AG09319 (cell line): ENCODE measurements around the gene SLC29A1.

Source experiments
- DNase-seq: peaks from one replicate; pipeline ENCODE4 v3.0.0-alpha.2; 2010; ENCODE audit warnings: low read depth; ENCODE audit errors: extremely low read depth
- TF ChIP-seq, protein P1 (sequence below): IDR thresholded peaks from 2 replicates; pipeline ENCODE4 v1.5.1; 2011; ENCODE audit warnings: low read depth, mild to moderate bottlenecking, inconsistent platforms, low read length, moderate library complexity

The SLC29A1 gene

DNA sequence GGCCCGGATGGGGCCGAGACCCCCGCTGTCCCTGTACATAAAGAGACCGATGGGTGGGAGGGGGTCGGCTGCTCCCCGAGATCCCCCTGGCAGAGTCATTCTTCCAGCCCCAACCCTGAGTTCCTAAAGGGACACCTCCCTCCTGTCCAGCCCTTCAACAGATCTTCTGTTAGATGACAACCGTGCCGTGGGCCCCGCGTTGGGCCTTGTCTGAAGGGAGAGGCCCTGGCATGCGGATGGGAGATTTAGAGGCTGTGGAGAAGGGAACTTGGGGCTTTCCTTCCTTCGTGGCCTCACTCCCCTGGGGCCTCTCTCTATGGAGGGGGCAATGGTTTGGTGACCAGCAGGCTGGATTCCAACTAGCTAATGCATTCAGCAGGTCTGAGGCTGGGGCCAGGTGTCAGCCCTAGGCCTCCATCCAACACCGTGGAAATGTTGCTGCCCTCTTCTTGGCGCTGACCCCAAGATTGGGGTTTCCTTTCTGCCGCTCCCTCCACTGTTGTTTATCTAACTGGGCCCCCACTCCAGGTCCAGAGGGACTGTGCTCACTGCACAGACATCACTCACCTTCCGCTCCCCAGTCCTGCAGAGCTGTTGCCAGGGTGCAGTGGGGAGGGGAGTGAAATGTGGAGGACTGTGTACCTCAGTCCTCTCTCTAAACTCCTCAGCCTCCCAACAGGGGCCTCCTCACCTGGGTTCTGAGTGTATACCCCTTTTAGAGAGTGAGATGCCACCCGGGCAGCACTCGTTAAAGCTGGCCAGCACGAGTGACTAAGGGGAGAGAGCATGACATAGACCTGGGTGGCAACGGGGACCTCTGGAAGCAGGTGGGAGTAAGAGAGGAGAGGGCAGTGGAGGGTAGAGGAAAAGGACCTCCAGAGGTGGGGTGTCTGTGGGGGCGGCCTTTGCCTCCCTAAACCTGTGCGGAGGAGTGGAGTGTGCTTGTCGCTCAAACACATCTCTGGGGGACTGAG is 53.6 kb downstream of the SLC29A1 start:
- DNase-seq, result no peak
- TF ChIP-seq, protein P1, sequence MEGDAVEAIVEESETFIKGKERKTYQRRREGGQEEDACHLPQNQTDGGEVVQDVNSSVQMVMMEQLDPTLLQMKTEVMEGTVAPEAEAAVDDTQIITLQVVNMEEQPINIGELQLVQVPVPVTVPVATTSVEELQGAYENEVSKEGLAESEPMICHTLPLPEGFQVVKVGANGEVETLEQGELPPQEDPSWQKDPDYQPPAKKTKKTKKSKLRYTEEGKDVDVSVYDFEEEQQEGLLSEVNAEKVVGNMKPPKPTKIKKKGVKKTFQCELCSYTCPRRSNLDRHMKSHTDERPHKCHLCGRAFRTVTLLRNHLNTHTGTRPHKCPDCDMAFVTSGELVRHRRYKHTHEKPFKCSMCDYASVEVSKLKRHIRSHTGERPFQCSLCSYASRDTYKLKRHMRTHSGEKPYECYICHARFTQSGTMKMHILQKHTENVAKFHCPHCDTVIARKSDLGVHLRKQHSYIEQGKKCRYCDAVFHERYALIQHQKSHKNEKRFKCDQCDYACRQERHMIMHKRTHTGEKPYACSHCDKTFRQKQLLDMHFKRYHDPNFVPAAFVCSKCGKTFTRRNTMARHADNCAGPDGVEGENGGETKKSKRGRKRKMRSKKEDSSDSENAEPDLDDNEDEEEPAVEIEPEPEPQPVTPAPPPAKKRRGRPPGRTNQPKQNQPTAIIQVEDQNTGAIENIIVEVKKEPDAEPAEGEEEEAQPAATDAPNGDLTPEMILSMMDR, result no peak

DNA sequence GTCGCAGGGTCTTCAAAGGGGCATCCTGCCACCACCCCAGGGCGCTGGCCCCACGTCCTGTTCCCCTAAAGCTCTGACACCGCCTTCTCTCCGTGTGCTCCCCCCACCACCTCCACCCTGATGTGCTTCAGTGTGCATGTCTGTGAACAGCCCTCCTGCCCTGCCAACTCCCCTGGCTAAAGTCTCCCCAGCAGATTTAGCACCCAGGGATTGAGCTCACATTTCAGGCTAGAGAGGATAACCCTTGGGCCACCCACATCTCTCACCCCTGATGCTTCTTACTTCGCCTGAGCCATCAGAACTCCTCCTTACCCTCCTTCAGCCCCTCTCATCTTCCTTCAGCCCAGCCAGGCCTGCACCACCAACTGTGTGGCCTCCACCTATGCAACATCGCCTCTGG is 54.4 kb downstream of the SLC29A1 start:
- DNase-seq, result no peak
- TF ChIP-seq, protein P1, result no peak

DNA sequence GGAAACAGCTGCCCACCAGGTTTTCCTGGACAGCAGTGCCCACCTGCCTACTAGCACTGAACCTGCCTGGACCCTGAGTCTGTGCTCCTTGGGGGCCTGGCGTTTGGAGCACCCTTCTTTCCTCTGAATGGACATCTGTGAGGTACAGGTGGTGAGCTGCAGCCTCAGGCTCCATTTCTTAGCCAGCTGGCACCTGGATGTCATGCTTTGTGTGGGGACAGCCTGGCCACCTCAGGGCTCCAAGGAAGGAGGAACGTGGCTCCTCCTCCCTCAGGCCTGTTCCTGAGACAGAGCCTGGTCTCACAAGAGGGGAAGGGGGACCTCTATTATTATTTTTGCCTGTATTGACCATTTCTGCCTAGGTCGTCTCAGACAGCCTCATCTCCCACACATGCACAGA is 54.9 kb downstream of the SLC29A1 start:
- DNase-seq, result no peak
- TF ChIP-seq, protein P1, result no peak

DNA sequence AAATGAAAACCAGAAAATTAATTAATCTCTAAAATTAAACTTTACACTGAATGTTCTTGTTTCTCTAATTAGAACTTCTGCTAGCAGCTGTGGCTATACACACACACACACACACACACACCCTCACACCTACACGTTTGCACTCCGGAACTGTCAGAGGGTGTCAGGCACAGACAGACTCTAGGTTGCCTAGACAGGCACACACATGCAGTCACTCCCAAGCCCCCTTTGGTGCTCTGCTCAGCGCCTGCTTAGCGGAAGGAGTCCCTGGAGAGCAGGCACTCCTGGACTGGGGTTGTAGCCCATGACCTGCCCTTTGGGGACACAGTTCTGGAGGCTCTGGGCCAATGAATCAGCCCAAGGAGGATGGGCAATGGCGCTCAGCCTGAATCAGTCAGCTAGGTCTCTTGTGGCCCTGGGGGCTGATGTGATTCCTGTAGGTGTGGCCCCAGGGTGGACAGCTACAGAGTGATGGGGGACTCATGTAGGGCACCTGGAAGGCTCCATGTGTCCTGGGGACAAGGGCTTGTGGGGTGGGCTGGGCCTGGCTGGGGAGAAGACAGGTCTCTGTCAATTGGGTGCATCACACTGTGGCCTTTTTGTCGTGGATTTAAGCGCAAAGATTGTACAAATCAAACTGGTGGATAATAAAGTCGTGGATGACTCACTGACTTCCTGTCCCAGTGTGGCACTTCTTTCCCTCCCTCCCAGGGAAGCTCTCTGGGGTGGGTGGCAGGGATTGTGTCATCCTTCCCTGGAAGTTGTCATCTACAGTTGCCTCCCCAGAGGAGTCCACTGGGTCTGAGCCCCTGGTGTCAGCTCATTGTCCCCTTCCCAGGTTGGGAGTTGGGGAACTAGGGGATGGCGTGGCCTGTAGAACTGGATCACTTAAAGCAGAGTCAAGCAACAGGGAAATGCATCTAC is 55.6 kb downstream of the SLC29A1 start:
- TF ChIP-seq, protein P1, result no peak
- no peak for DNase-seq
